NCI-H2227 (cell line): ENCODE results near the gene ANKIB1.
"Not testable (repeated sequence)": the region's sequence is repeated elsewhere in the genome, so short reads cannot be mapped to it uniquely, and the experiment has no call there.

Source experiments
- DNase-seq: peaks from one replicate; lab custom pipeline; 2025; ENCODE audit not compliant: unreplicated experiment; lab: John Stamatoyannopoulos, UW

ANKIB1 gene

GRCh38 chr7:92325173-92325572, 79.4 kb downstream of the ANKIB1 start:
- no peak for DNase-seq

GRCh38 chr7:92325858-92326257, 80.1 kb downstream of the ANKIB1 start:
- no peak for DNase-seq

GRCh38 chr7:92330835-92331438, 85.2 kb downstream of the ANKIB1 start:
- DNase-seq: no peak

- DNase-seq: no peak
These were observed 85.7 kb downstream of the ANKIB1 start for GRCh38 chr7:92331508-92331907.

GRCh38 chr7:92332782-92333181, 87.0 kb downstream of the ANKIB1 start:
- DNase-seq: no peak

- no peak for DNase-seq
These were observed 88.1 kb downstream of the ANKIB1 start for GRCh38 chr7:92333866-92334265.

GRCh38 chr7:92335574-92335973, 89.8 kb downstream of the ANKIB1 start:
- no peak for DNase-seq

GRCh38 chr7:92336662-92337340, 91.0 kb downstream of the ANKIB1 start:
- DNase-seq: no peak

GRCh38 chr7:92340016-92340415, 94.2 kb downstream of the ANKIB1 start:
- DNase-seq: no peak

GRCh38 chr7:92343714-92344113, 97.9 kb downstream of the ANKIB1 start:
- no peak for DNase-seq

- no peak for DNase-seq
These were observed 106.2 kb downstream of the ANKIB1 start for GRCh38 chr7:92352009-92352408.

GRCh38 chr7:92354214-92354613, 108.4 kb downstream of the ANKIB1 start:
- no peak for DNase-seq

- no peak for DNase-seq
These were observed 110.6 kb downstream of the ANKIB1 start for GRCh38 chr7:92356406-92356805.

- no peak for DNase-seq
These were observed 111.5 kb downstream of the ANKIB1 start for GRCh38 chr7:92357260-92357659.

- DNase-seq: not testable (repeated sequence)
These were observed 113.4 kb downstream of the ANKIB1 start for GRCh38 chr7:92359179-92359578.

GRCh38 chr7:92359801-92360200, 114.0 kb downstream of the ANKIB1 start:
- no peak for DNase-seq

- DNase-seq: no peak
These were observed 114.6 kb downstream of the ANKIB1 start for GRCh38 chr7:92360387-92360786.

GRCh38 chr7:92362131-92362530, 116.4 kb downstream of the ANKIB1 start:
- DNase-seq: no peak

GRCh38 chr7:92366730-92367129, 121.0 kb downstream of the ANKIB1 start:
- DNase-seq: no peak

- DNase-seq: no peak
These were observed 123.0 kb downstream of the ANKIB1 start for GRCh38 chr7:92368741-92369140.

- DNase-seq: no peak
These were observed 129.2 kb downstream of the ANKIB1 start for GRCh38 chr7:92375013-92375412.

- DNase-seq: no peak
These were observed 145.3 kb downstream of the ANKIB1 start for GRCh38 chr7:92391071-92391470.

GRCh38 chr7:92397542-92397941, 151.8 kb downstream of the ANKIB1 start:
- DNase-seq: no peak
